Measurements from ENCODE around the gene SHISA3. TPM values are rescaled to one million over a fixed set of nuclear protein-coding genes. Genes with fewer than 3 reads are reported as not detected.
"Not testable (repeated sequence)": the region's sequence is repeated elsewhere in the genome, so short reads cannot be mapped to it uniquely, and the experiment has no call there.

The SHISA3 gene
- total RNA-seq, 1 experiment from 2014 or later, result not detected

DNA sequence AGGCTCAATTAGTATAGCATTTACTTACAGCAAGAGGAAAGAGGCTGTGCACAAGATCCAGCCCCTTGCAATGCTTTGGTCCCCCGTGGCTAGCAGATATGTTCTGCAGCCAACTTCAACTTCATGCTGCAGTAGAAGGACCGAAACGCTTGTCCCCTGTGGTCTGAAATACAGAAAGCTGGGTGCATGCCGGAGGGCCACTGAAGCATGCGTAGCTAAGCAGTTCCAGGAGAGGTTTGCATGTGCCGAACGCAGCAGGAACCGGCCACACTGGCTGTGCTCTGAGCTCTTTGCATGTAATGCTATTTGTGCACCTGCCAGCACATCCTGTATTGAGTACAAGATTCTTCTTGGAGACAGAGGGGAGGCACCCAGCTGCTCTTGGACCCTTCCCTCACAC, 35.8 kb upstream of the SHISA3 start:
- no peaks in the 10 kb centered on the region for H3K27me3 ChIP-seq (ENCODE audit: low read length)

DNA sequence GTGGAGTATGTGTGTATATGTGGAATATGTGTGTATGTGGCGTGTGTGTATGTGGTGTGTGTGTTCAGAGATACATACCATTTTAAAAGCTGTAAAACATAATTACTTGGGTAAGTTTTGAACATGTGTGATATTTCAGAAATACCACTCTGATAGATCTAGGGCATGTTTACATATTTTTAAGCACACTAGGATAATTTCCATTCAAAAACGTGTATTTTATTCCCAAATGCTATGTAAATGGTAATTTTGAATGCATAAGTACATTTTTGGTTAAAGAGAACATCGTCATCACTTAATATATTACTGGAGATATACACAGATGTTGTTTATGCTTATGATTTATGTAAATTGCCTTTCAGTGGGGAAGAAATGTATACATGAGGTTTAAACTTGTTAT, 34.7 kb upstream of the SHISA3 start:
- H3K4me1 ChIP-seq (ENCODE audit: low read length), result no peaks in the 10 kb centered on the region
- H3K9me3 ChIP-seq (ENCODE audit: low read length), result no peaks in the 10 kb centered on the region
- no peak overlapping the region for H3K9ac ChIP-seq (ENCODE audit: low read length)
- no peak overlapping the region for H3K4me2 ChIP-seq (ENCODE audit: low read depth, low read length, poor library complexity, severe bottlenecking)
- H3K9me2 ChIP-seq (replicated peaks; ENCODE audit: insufficient read depth, low read length), result no peaks in the 10 kb centered on the region
- no peaks in the 10 kb centered on the region for H3K79me2 ChIP-seq (ENCODE audit: low read length)
- no peaks in the 10 kb centered on the region for H4K20me1 ChIP-seq (ENCODE audit: insufficient read depth, low read depth, low read length)
- no peaks in the 10 kb centered on the region for H3K27me3 ChIP-seq (ENCODE audit: low read length)
- DNase-seq, result no peak
- H3K4me3 ChIP-seq (ENCODE audit: low read length), result no peak overlapping the region
- no peak overlapping the region for H2AFZ ChIP-seq (ENCODE audit: low read length)
- no peak overlapping the region for H3K27ac ChIP-seq (ENCODE audit: low read length)
- H3K36me3 ChIP-seq (ENCODE audit: insufficient read depth, low read length), result no peaks in the 10 kb centered on the region

More for the DNA sequence above, 35.8 kb upstream of the SHISA3 start:
- no peaks in the 10 kb centered on the region for H3K9me2 ChIP-seq (replicated peaks; ENCODE audit: insufficient read depth, low read length)
- H3K9me3 ChIP-seq (ENCODE audit: low read length), result no peaks in the 10 kb centered on the region
- H3K36me3 ChIP-seq (ENCODE audit: insufficient read depth, low read length), result no peaks in the 10 kb centered on the region
- H2AFZ ChIP-seq (ENCODE audit: low read length), result no peak overlapping the region
- H3K79me2 ChIP-seq (ENCODE audit: low read length), result no peaks in the 10 kb centered on the region
- no peak overlapping the region for H3K4me3 ChIP-seq (ENCODE audit: low read length)
- H3K4me1 ChIP-seq (ENCODE audit: low read length), result no peaks in the 10 kb centered on the region
- peak; percentile 49 for DNase-seq
- no peaks in the 10 kb centered on the region for H4K20me1 ChIP-seq (ENCODE audit: insufficient read depth, low read depth, low read length)
- H3K27ac ChIP-seq (ENCODE audit: low read length), result no peak overlapping the region
- H3K9ac ChIP-seq (ENCODE audit: low read length), result no peak overlapping the region
- H3K4me2 ChIP-seq (ENCODE audit: low read depth, low read length, poor library complexity, severe bottlenecking), result no peak overlapping the region

DNA sequence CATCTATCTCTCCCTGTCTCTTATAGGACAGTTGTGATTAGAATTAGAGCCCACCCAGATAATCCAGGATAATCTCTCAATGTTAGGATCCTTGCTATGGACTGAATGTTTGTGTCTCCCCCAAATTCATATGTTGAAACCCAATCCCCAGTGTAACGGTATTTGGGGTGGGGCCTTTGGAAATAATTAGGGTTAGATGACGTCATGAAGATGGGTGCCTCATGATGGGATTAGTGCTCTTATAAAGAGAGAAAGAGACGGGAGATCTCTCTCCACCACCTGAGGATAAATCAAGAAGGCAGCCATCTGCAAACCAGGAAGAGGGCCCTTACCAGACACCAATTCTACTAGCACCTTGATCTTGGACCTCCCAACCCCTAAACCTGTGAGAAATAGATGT, 33.7 kb upstream of the SHISA3 start:
- Histone ChIP-seq H3K4me1 (ENCODE audit: low read length) (no peaks in the 10 kb centered on the region), H3K4me3 (ENCODE audit: low read length) (no peak overlapping the region), H3K9ac (ENCODE audit: low read length) (no peak overlapping the region), H3K27ac (ENCODE audit: low read length) (no peak overlapping the region), H3K36me3 (ENCODE audit: insufficient read depth, low read length) (no peaks in the 10 kb centered on the region), H3K27me3 (ENCODE audit: low read length) (no peaks in the 10 kb centered on the region), H3K79me2 (ENCODE audit: low read length) (no peaks in the 10 kb centered on the region), H3K9me2 (replicated peaks; ENCODE audit: insufficient read depth, low read length) (no peaks in the 10 kb centered on the region), H3K4me2 (ENCODE audit: low read depth, low read length, poor library complexity, severe bottlenecking) (no peak overlapping the region), H3K9me3 (ENCODE audit: low read length) (no peaks in the 10 kb centered on the region), H4K20me1 (ENCODE audit: insufficient read depth, low read depth, low read length) (no peaks in the 10 kb centered on the region), H2AFZ (ENCODE audit: low read length) (no peak overlapping the region)
- no peak for DNase-seq

GRCh38 chr4:42364266-42365053, 32.8 kb upstream of the SHISA3 start:
- H3K36me3 ChIP-seq (ENCODE audit: insufficient read depth, low read length), result no peaks in the 10 kb centered on the region
- no peak overlapping the region for H3K4me3 ChIP-seq (ENCODE audit: low read length)
- no peaks in the 10 kb centered on the region for H3K27me3 ChIP-seq (ENCODE audit: low read length)
- no peaks in the 10 kb centered on the region for H3K9me2 ChIP-seq (replicated peaks; ENCODE audit: insufficient read depth, low read length)
- no peak overlapping the region for H2AFZ ChIP-seq (ENCODE audit: low read length)
- no peak for DNase-seq
- no peaks in the 10 kb centered on the region for H3K9me3 ChIP-seq (ENCODE audit: low read length)
- no peak overlapping the region for H3K9ac ChIP-seq (ENCODE audit: low read length)
- H3K4me1 ChIP-seq (ENCODE audit: low read length), result no peaks in the 10 kb centered on the region
- no peak overlapping the region for H3K4me2 ChIP-seq (ENCODE audit: low read depth, low read length, poor library complexity, severe bottlenecking)
- no peaks in the 10 kb centered on the region for H4K20me1 ChIP-seq (ENCODE audit: insufficient read depth, low read depth, low read length)
- no peaks in the 10 kb centered on the region for H3K79me2 ChIP-seq (ENCODE audit: low read length)
- no peak overlapping the region for H3K27ac ChIP-seq (ENCODE audit: low read length)

DNA sequence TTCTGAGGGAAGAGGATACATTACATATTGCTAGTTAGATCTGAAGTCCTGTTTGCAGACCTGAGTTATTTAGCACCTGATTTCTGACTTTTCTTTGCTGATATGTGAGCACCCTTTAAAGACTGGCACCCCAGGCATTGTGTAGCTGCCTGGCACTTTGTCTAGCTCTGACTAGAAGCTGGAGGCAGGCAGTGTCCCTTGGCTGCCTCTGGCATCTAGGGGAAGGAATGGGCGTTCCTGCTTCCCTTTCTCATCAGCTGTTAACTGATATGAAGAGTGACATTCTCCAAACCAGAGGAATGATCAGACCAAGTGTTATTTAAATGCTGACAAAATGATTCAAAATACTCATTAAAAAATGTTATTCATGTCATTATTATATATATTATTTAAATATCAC, 30.3 kb upstream of the SHISA3 start:
- Histone ChIP-seq H3K9me2 (replicated peaks; ENCODE audit: insufficient read depth, low read length) (no peaks in the 10 kb centered on the region), H3K9me3 (ENCODE audit: low read length) (no peaks in the 10 kb centered on the region), H2AFZ (ENCODE audit: low read length) (no peak overlapping the region), H3K4me1 (ENCODE audit: low read length) (no peaks in the 10 kb centered on the region), H3K4me2 (ENCODE audit: low read depth, low read length, poor library complexity, severe bottlenecking) (no peak overlapping the region), H3K36me3 (ENCODE audit: insufficient read depth, low read length) (no peaks in the 10 kb centered on the region), H3K9ac (ENCODE audit: low read length) (no peak overlapping the region), H3K27me3 (ENCODE audit: low read length) (no peaks in the 10 kb centered on the region), H4K20me1 (ENCODE audit: insufficient read depth, low read depth, low read length) (no peaks in the 10 kb centered on the region), H3K27ac (ENCODE audit: low read length) (no peak overlapping the region), H3K79me2 (ENCODE audit: low read length) (no peaks in the 10 kb centered on the region), H3K4me3 (ENCODE audit: low read length) (no peak overlapping the region)
- no peak for DNase-seq

DNA sequence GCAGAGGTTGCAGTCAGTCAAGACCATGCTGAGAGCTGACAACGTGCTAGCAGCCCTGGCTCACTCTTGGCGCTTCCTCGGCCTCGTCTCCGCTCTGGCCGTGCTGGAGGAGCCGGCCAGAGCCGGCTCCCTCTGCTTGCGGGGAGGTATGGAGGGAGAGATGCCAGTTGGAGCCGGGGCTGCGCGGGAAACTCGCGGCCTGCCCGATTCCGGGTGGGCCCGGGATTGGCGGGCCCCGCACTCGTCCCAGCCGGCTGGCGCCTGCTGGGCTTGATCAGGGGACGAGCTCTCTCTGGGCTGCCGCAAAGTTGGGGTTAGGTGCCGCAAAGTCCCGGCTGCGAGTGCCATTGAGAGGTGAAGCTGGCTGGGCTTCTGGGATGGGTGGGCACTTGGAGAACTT, 27.8 kb upstream of the SHISA3 start:
- H4K20me1 ChIP-seq (ENCODE audit: insufficient read depth, low read depth, low read length), result no peaks in the 10 kb centered on the region
- no peaks in the 10 kb centered on the region for H3K9me3 ChIP-seq (ENCODE audit: low read length)
- no peaks in the 10 kb centered on the region for H3K9me2 ChIP-seq (replicated peaks; ENCODE audit: insufficient read depth, low read length)
- no peaks in the 10 kb centered on the region for H3K36me3 ChIP-seq (ENCODE audit: insufficient read depth, low read length)
- H3K4me3 ChIP-seq (ENCODE audit: low read length), result no peak overlapping the region
- no peak overlapping the region for H3K4me2 ChIP-seq (ENCODE audit: low read depth, low read length, poor library complexity, severe bottlenecking)
- no peaks in the 10 kb centered on the region for H3K4me1 ChIP-seq (ENCODE audit: low read length)
- H2AFZ ChIP-seq (ENCODE audit: low read length), result no peak overlapping the region
- no peaks in the 10 kb centered on the region for H3K79me2 ChIP-seq (ENCODE audit: low read length)
- no peak overlapping the region for H3K27ac ChIP-seq (ENCODE audit: low read length)
- DNase-seq, result no peak
- H3K9ac ChIP-seq (ENCODE audit: low read length), result no peak overlapping the region
- H3K27me3 ChIP-seq (ENCODE audit: low read length), result no peaks in the 10 kb centered on the region

DNA sequence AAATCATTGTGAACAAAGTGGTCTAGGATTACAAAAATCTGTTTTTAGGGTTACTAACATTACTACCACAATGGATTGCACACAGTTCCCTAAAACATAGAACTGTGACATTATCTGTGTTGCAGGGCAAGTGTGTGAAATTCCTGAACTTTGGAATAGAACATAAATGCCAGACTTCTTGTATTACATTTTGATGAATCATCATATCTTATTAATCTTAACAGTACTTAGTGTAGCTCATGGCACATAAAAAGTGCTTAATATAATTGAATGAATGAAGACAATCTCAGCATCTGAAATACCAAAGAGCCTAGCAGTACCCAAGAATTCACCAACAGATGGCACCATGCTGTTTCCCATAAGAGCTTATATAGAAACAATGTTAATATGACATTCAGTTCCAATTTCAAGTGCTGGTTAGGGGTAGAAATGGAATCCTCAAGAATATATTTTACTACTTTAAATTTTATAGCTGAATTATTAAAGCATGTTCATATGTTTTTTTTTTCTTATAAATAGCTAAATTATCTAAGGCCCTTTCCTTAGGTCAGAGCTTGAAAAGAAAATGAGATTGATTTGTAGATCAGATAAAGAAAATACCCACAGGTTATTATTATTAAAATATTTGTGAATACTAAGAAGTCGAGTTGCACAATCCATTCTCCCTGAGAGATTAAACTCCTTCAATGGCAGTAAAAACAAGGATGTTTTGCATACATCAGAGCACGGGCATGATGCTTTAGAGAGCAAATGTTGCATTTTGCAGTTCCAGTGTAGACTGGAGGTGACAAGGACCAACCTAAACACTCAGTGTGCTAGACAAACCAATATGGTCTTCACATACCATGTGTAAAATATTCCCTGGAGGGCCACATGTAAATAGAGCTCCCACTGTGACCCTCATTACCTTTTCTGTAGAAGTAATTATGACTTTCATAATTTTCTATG, 25.7 kb upstream of the SHISA3 start:
- H3K9ac ChIP-seq (ENCODE audit: low read length), result no peak overlapping the region
- H3K4me2 ChIP-seq (ENCODE audit: low read depth, low read length, poor library complexity, severe bottlenecking), result no peak overlapping the region
- H3K79me2 ChIP-seq (ENCODE audit: low read length), result no peaks in the 10 kb centered on the region
- H3K9me2 ChIP-seq (replicated peaks; ENCODE audit: insufficient read depth, low read length), result no peaks in the 10 kb centered on the region
- no peak overlapping the region for H3K27ac ChIP-seq (ENCODE audit: low read length)
- H3K27me3 ChIP-seq (ENCODE audit: low read length), result no peaks in the 10 kb centered on the region
- DNase-seq, result peak; percentile 74
- H3K9me3 ChIP-seq (ENCODE audit: low read length), result no peaks in the 10 kb centered on the region
- H4K20me1 ChIP-seq (ENCODE audit: insufficient read depth, low read depth, low read length), result no peaks in the 10 kb centered on the region
- H3K4me3 ChIP-seq (ENCODE audit: low read length), result no peak overlapping the region
- H3K4me1 ChIP-seq (ENCODE audit: low read length), result no peaks in the 10 kb centered on the region
- H3K36me3 ChIP-seq (ENCODE audit: insufficient read depth, low read length), result no peaks in the 10 kb centered on the region
- no peak overlapping the region for H2AFZ ChIP-seq (ENCODE audit: low read length)

- not testable (repeated sequence) for H3K4me3 ChIP-seq (ENCODE audit: low read length); H3K27ac ChIP-seq (ENCODE audit: low read length); H3K36me3 ChIP-seq (ENCODE audit: insufficient read depth, low read length); H3K27me3 ChIP-seq (ENCODE audit: low read length); H3K9me2 ChIP-seq (replicated peaks; ENCODE audit: insufficient read depth, low read length); H3K4me2 ChIP-seq (ENCODE audit: low read depth, low read length, poor library complexity, severe bottlenecking); H3K9ac ChIP-seq (ENCODE audit: low read length); H3K4me1 ChIP-seq (ENCODE audit: low read length); H3K9me3 ChIP-seq (ENCODE audit: low read length); H4K20me1 ChIP-seq (ENCODE audit: insufficient read depth, low read depth, low read length); H3K79me2 ChIP-seq (ENCODE audit: low read length); H2AFZ ChIP-seq (ENCODE audit: low read length); DNase-seq
Observed at GRCh38 chr4:42372303-42372702, 25.0 kb upstream of the SHISA3 start.
